HepG2 (cell line): ENCODE results near the gene PTPRQ. TPM values are rescaled to one million over a fixed set of nuclear protein-coding genes. Genes with fewer than 3 reads are reported as not detected.
"Not testable (repeated sequence)": the region's sequence is repeated elsewhere in the genome, so short reads cannot be mapped to it uniquely, and the experiment has no call there.

ENCODE experiments used
- ATAC-seq: fragments of 200-7000 bp; cut with Tn5 transposase; 3 replicates; pipeline ENCODE4 v1.9.1; 2020; ENCODE audit warnings: mild to moderate bottlenecking, moderate library complexity
- BruUV-seq: library from RNA; stranded (reverse); fragments of 400-500 nt; replicated peaks from 2 replicates; lab custom pipeline; 2021; lab: Mats Ljungman, UMichigan
- CTCF ChIA-PET: fragments of 300-600 bp; formaldehyde crosslinking; extraction: SDS; loops from one replicate; lab custom pipeline; 2021; ENCODE audit warnings: low total read pairs, inconsistent platforms, low intra/inter-chr PET ratio; lab: Yijun Ruan, JAX
- POLR2A ChIA-PET: fragments of 350-600 bp; sonication (Branson Sonifier 250); formaldehyde crosslinking; loops from one replicate; lab custom pipeline; 2020; ENCODE audit warnings: antibody characterized with exemption, inconsistent platforms; lab: Yijun Ruan, JAX
- DNase-seq: peaks from one replicate; pipeline ENCODE4 v3.0.0-alpha.2; 2015; ENCODE audit warnings: low spot score
- FAIRE-seq: peaks from 3 replicates; lab custom pipeline; 2011; peaks lifted over from hg19 to GRCh38; lab: Jason Lieb, UNC
- H2AFZ ChIP-seq: one replicate; pipeline ENCODE4 v1.6.1; 2011; ENCODE audit warnings: low read length, inconsistent platforms
- H3K27ac ChIP-seq: fragments of 300-600 bp; 3 replicates; pipeline ENCODE4 v1.8.0; 2011; ENCODE audit warnings: mixed run types, mild to moderate bottlenecking, mixed read lengths, low read length, inconsistent platforms; ENCODE audit not compliant: insufficient read depth; ENCODE audit errors: extremely low read length
- H3K27me3 ChIP-seq, 2 experiments: fragments of 200-600 bp in 1 of 2; 2 replicates in 1 of 2; 3 replicates in 1 of 2; pipeline versions ENCODE4 v1.6.0 to v1.8.0; 2011; ENCODE audit warnings: low read length in 2 of 2, mild to moderate bottlenecking in 2 of 2, moderate library complexity in 2 of 2, inconsistent platforms in 1 of 2; ENCODE audit not compliant: insufficient read depth in 2 of 2, control insufficient read depth in 1 of 2
- H3K36me3 ChIP-seq, 2 experiments: fragments of 200-600 bp in 1 of 2; replicated peaks in 1 of 2; 2 replicates in 1 of 2; 3 replicates in 1 of 2; pipeline versions ENCODE4 v1.5.1 to v1.8.0; 2011; ENCODE audit warnings: low read length in 2 of 2, inconsistent platforms in 1 of 2; ENCODE audit not compliant: insufficient read depth in 2 of 2, control insufficient read depth in 1 of 2
- H3K4me1 ChIP-seq: 2 replicates; pipeline ENCODE4 v1.5.1; 2012; ENCODE audit warnings: low read length, inconsistent platforms; ENCODE audit not compliant: insufficient read depth
- H3K4me2 ChIP-seq: 2 replicates; pipeline ENCODE4 v1.6.0; 2011; ENCODE audit warnings: low read depth, low read length, inconsistent platforms
- H3K4me3 ChIP-seq, 3 experiments: fragments of 200-600 bp in 1 of 3; sonication (generic), shearing (Covaris generic) in 1 of 3; replicated peaks in 1 of 3; 2 replicates each; pipeline ENCODE4 v1.5.1; 2011 to 2016; ENCODE audit warnings: low read length in 3 of 3, inconsistent platforms in 2 of 3, low read depth in 2 of 3, mild to moderate bottlenecking in 2 of 3, control low read depth in 1 of 3, mixed read lengths in 1 of 3; ENCODE audit not compliant: insufficient read depth in 1 of 3
- H3K79me2 ChIP-seq: one replicate; pipeline ENCODE4 v1.6.1; 2011; ENCODE audit warnings: low read length, inconsistent platforms; ENCODE audit not compliant: insufficient read depth
- H3K9ac ChIP-seq: 2 replicates; pipeline ENCODE4 v1.6.0; 2011; ENCODE audit warnings: mild to moderate bottlenecking, low read depth, low read length, inconsistent platforms; ENCODE audit not compliant: insufficient read depth
- H3K9me3 ChIP-seq: 2 replicates; pipeline ENCODE4 v1.5.1; 2012; ENCODE audit warnings: mild to moderate bottlenecking, low read length
- H4K20me1 ChIP-seq: 2 replicates; pipeline ENCODE4 v1.6.0; 2011; ENCODE audit warnings: inconsistent platforms, mild to moderate bottlenecking, low read length, moderate library complexity; ENCODE audit not compliant: insufficient read depth
- FIP1L1 ChIP-seq: fragments of 200-400 bp; formaldehyde crosslinking; IDR thresholded peaks from 2 replicates; pipeline ENCODE4 v1.6.1; 2018; ENCODE audit warnings: low read depth, mild to moderate bottlenecking, low read length, moderate library complexity, borderline replicate concordance; ENCODE audit not compliant: insufficient read depth
- HDAC6 ChIP-seq: fragments of 200-600 bp; sonication (generic); IDR thresholded peaks from 2 replicates; pipeline ENCODE4 v1.7.0; 2017; ENCODE audit warnings: mild to moderate bottlenecking, antibody characterized with exemption, low read length, low read depth
- STAT6 ChIP-seq: sonication (generic); formaldehyde crosslinking; IDR thresholded peaks from 2 replicates; pipeline ENCODE4 v1.4.0; 2020; ENCODE audit warnings: missing genetic modification reagents, mild to moderate bottlenecking, borderline replicate concordance
- ZFP91 ChIP-seq: sonication (generic); formaldehyde crosslinking; IDR thresholded peaks from 2 replicates; pipeline ENCODE4 v1.9.0; 2022; ENCODE audit warnings: missing genetic modification reagents, mild to moderate bottlenecking, borderline replicate concordance
- ZNF879 ChIP-seq: sonication (generic); formaldehyde crosslinking; IDR thresholded peaks from 2 replicates; pipeline ENCODE4 v1.8.1; 2023; ENCODE audit warnings: missing genetic modification reagents
- WGBS: methylation state at CpG from one replicate; pipeline ENCODE4 v1.1.6; 2017; ENCODE audit warnings: low lambda C conversion rate; 5-methylcytosine and 5-hydroxymethylcytosine counted together
- in situ Hi-C: cut with HindIII; loops from 2 replicates; pipeline ENCODE4 v1.10.0; 2017; ENCODE audit warnings: low pct_unique_long_range_greater_than_20kb; ENCODE audit not compliant: extremely low pct_ligation_motif_present
- intact Hi-C: fragments of 100-400 bp; cut with micrococcal nuclease; formaldehyde crosslinking; loops from one replicate; pipeline ENCODE4 v1.10.0; 2022; ENCODE audit not compliant: unreplicated experiment
- polyA plus RNA-seq, 8 experiments: library from polyadenylated mRNA; depleted of rRNA in 3 of 8; stranded (reverse) in 7 of 8; unstranded in 1 of 8; fragments of >200 nt; fragmentation: Illumina TruSeq in 4 of 8; extraction: Trizol in 4 of 8; gene quantifications; 2 replicates each; pipeline versions ENCODE4 v1.2.1 to v1.2.3, GENCODE V29; 2011 to 2016; ENCODE audit warnings: low read depth in 4 of 8, missing spikeins in 1 of 8, mixed read lengths in 1 of 8; ENCODE audit not compliant: insufficient read depth in 1 of 8
- total RNA-seq, 5 experiments: library from RNA; depleted of rRNA; stranded (reverse); fragments of >200 nt; fragmentation: Illumina TruSeq; extraction: Trizol; gene quantifications; 2 replicates each; pipeline ENCODE4 v1.2.3, GENCODE V29; 2016; ENCODE audit warnings: low read depth in 1 of 5

Gene PTPRQ
- total and polyA plus RNA-seq, 2 of the 13 experiments (the other 11 are each of a cell fraction or from before 2014, with no cell fraction given), result not detected

- no peak for TF ChIP-seq STAT6 (CRISPR knock-in tag)
Measured at GRCh38 chr12:80662586-80662985, 218.6 kb downstream of the PTPRQ start (continued).

GRCh38 chr12:80670214-80670613 lies 226.2 kb downstream of the PTPRQ start:
- FAIRE-seq, result no peak

GRCh38 chr12:80676042-80676636 lies 232.1 kb downstream of the PTPRQ start:
- H2AFZ ChIP-seq, H3K9me3 ChIP-seq, H3K79me2 ChIP-seq, H3K9ac ChIP-seq, in situ Hi-C loops, FAIRE-seq, H4K20me1 ChIP-seq, H3K27me3 ChIP-seq, BruUV-seq, H3K4me3 ChIP-seq, H3K4me2 ChIP-seq, H3K36me3 ChIP-seq, H3K27ac ChIP-seq, ATAC-seq, POLR2A ChIA-PET, DNase-seq, CTCF ChIA-PET, intact Hi-C loops, H3K4me1 ChIP-seq: not testable (repeated sequence)
- WGBS, result 70% methylated on average over 13 of the region's 13 CpGs

More at GRCh38 chr12:80670214-80670613, 226.2 kb downstream of the PTPRQ start:
- no peaks in the 10 kb centered on the region; a peak in 1 of 5 replicates for H3K27me3 ChIP-seq
- ATAC-seq (no peak), DNase-seq (no peak)
- 52% methylated on average over 5 of the region's 5 CpGs for WGBS
- H3K9ac ChIP-seq, result no peak overlapping the region
- intact Hi-C loops (no loop called here), in situ Hi-C loops (no loop called here)
- no peak overlapping the region for H3K4me3 ChIP-seq
- H3K79me2 ChIP-seq, result no peaks in the 10 kb centered on the region
- CTCF ChIA-PET, result no interaction called here
- no peaks in the 10 kb centered on the region for H3K36me3 ChIP-seq
- no TSS peak for BruUV-seq
- H4K20me1 ChIP-seq, result no peaks in the 10 kb centered on the region
- H3K4me1 ChIP-seq, result no peaks in the 10 kb centered on the region
- no peaks in the 10 kb centered on the region for H3K9me3 ChIP-seq
- H3K27ac ChIP-seq, result no peak overlapping the region
- TF ChIP-seq ZFP91 (CRISPR knock-in tag), result no peak
- TF ChIP-seq HDAC6, result no peak
- no peak for TF ChIP-seq ZNF879
- no peak for TF ChIP-seq FIP1L1
- TF ChIP-seq, all 625 proteins: peak for 0
- POLR2A ChIA-PET, result no interaction called here
- H2AFZ ChIP-seq, result no peak overlapping the region
- H3K4me2 ChIP-seq, result no peak overlapping the region
